HG02970 (cell line): ENCODE measurements around the gene GHR.

Experiments used
- ATAC-seq: cut with Tn5 transposase; IDR thresholded peaks from one replicate; pipeline ENCODE4 v1.9.1; 2021; ENCODE audit warnings: mild to moderate bottlenecking, moderate library complexity, moderate number of reproducible peaks; ENCODE audit not compliant: unreplicated experiment, low FRiP score

The GHR gene

DNA sequence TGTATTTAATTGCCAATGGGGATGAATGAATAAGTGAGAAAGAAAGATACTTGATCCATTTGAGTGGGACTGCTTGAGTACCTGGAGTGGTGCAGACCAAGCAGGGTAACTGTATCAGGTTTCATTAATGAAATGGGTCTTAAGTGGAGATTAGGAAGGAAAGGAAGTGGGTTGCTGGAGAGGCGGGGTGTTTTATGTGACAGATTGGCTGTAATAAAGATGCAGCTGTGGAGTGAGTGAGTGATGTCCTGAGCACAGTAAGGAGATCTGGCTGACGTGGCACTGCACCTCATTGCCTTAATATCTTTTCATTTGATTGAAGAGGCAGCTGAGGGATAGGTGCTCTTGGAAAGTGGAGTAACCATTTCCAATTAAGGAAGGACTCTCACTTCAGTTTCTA, 172.4 kb downstream of the GHR start:
- ATAC-seq: no peak

DNA sequence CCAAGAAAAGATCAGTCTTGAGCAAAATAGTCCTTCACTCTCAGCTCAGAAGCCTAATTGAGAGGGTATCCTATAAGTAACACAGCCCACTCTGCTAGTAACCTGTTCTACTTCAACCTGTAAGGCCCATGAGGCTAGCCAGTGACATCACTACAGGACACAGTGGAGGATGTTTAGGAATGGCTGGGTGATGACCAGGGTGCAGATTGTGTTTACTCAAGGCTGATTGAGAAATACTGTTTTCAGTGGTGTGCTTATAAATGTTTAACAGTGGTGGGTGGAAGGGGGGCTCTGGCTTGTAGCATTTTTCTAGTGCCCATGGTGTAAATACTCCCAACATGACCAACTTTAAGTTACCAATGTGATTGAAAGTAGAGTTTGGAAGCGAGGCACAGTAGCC, 173.6 kb downstream of the GHR start:
- no peak for ATAC-seq

DNA sequence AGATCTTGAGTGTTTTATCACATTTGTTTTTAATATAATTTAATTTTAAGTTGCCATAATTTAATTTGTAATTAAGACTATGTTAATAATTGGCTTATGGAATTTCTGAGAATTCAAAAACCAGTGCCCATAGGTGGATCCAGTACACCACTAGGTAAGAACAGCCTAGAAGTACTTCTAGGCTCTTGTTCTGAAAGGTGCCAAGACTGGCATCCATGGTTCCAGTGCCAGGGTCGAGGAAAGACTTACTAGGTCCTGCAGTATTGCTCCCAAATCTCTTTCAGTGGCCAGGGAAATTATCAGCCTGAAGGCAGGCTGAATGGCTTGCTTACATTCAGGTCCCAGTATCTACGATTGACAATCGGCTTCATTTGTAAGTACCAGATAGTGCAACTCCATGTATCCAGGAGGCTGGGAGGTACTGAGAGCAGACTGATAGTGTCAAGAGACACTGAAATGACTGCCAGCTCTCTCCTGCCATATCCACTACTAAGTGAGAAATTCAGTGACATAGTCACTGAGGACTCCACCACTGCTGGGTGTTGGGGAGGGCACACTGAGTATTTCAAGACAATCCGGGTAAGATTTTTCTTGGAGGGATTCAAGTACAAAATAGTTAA, 174.2 kb downstream of the GHR start:
- ATAC-seq: no peak

DNA sequence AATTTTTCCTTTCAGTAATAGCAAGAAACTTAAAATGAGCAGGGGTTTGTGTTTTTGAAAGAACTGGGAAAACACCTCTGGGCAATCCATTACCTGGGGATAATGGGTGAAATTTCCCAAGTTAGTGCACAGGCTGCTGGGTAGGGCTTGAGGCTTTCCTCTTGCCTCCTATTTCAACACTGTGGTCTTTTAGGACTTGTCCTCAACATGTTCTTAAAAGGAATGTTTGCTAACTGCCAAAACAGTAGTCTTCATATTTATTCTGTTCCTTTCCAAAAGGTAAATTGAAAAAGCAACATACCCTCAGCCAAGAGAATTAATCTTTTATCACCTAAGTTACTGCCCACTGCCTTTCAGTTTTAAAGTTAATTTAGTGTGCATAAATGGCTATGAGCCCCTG, 175.1 kb downstream of the GHR start:
- no peak for ATAC-seq

DNA sequence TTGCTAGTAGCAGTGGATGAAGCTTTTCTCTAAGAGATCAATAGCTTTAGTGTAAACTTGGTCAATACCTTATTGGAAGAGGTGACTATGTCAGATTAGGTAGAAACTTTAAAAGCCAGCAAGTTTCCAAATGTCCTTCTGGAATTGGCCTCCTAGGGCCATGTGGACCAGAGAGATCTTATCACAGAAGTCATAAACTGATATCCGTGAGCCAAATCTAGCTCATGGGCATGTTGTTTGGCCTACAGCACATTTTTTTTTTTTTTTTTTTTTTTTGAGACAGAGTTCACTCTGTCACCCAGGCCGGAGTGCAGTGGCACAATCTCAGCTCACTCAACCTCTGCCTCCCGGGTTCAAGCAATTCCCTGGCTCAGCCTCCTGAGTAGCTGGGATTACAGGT, 175.9 kb downstream of the GHR start:
- no peak for ATAC-seq

DNA sequence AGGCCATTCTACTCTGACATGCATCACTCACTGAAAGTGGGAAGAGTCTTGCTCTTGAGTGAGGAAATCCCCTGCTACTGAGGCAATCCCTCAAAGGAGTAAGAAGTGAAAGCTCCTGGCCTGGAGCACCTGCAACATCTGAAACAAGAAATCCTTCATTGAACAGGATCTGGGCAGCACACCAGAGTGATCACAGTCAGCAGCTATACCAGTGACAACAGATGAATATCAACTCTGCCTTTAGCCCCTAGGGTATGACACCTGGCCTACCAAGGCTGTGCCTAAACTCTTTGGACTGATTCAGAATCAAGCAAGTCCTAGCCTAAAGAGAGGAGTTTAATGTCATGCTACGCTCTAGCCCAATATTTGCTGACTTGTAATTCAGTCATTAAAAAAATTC, 177.2 kb downstream of the GHR start:
- ATAC-seq: no peak

DNA sequence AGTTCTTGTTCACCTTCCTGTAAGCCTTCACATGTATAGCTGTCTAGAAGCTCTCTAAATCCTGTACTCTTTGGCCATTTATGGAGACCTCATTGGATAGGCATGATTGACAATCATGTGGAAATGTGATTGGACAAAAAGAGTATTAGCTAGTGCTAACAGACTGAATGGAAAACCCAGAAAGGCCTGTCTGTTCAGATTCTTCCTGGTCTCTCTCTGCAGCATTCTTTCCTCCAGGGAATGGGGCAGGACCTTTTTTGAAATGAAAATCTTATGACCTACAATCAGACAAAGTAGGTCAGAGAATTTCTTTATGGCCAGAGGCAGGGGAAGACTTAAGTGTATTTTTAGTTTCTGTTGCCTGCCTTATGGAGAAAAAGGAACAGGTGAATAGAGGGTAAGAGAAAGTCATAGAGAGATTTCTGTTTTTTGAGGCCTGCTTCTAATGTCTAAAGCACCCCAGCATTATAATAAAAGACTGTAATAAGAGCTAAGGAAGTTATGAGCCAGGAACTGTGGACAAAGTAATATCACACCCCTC, 181.0 kb downstream of the GHR start:
- ATAC-seq: no peak

DNA sequence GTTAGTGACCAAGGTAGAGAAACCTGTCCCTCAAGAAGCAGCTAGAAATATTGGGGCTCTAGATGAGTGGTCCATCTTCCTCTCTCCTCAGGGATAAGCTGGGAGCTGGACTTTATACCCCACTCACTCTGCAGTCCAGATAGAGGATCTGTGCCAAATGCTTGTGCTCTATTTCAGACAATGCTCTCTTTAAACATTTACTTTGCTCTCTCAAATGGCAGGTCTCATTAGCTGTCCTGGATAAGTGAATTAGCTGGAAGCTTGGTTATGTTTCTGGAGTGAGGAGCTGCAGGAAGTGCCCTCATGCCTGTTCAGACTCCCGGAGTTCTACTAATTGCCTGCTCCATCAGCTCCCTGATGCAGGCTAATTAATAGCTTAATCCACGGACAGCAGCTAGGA, 182.3 kb downstream of the GHR start:
- ATAC-seq: no peak

DNA sequence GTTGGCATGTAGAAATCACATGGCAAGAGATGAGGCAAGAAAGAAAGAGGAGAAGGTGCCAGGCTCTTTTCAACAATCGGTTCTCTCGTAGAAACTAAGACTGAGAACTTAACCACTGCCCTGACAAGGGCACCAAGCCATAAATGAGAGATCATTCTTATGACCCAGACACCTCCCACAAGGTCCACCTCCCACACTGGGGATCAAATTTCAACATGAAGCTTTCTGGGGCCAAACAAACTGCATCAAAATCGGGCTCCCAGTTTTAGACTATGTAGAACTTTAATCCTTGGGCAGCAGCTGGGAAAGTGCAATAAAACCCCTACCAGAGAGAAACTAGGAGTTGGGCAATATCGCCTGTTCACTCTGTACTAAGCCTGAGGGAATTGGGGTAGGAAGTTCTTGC, 183.2 kb downstream of the GHR start:
- no peak for ATAC-seq

DNA sequence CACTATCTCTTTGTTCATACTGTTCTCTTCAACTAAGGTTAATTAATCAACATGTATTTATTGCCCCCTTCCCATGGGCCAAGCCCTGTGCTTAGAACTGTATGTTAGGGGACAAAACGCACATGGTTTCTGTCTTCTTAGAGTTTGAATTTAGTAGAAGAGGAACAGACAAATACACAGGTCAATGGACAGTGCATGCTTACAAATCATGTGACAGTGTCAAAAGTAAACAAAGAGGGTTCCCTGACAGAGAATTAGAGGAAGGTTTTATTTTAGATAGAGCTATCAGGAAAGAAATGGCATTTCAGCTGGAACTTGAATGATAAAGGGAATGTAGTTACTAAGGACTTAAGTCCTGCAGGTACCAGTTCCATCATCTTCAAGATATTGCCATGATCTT, 188.2 kb downstream of the GHR start:
- ATAC-seq: no peak

DNA sequence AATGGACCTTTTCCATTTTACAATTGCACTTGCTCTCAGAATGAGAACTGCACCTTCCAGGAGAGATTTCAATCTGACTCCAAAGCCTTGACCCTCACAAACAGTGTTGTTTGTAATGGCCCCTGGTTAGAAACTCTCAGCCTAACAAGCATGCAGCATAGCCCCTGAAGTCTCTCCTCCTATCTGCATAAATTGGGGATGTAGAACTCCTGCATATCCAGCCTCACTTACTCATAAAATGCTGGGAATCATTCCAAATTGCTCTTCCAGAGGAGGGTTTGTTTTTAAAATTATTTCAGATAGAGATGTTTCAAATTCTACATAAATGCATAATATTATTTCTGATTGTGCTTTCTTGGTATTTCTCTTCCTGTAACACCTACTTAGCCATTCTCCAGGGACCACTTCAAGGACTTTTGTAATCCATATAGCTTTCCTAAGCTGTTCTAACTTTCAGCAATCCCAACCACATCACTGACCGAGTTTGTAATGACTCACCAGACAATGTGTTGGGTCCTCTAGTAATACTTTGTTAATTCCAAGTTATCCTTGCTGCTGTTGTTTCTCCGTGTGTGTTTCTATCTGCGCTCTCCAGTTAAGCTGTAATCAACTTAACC, 189.6 kb downstream of the GHR start:
- no peak for ATAC-seq

DNA sequence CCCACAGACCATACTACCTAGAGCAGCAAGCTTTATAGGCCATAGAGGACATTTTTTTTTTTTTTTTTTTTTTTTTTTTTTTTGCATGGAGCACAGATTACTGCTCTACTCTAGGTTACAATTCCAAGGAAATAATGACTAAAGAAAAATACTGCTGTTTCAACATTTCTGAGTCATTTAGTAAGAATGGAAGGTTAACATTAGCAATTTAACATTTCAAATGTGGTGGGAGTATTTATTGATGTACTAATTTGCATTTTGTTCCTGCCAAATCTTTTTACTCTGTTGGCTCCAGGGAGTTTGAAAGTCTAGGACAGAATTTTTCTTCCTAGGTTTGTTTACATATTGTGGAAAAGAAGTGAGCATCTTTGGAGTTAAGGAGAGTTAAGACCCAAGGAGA, 191.3 kb downstream of the GHR start:
- ATAC-seq: no peak

DNA sequence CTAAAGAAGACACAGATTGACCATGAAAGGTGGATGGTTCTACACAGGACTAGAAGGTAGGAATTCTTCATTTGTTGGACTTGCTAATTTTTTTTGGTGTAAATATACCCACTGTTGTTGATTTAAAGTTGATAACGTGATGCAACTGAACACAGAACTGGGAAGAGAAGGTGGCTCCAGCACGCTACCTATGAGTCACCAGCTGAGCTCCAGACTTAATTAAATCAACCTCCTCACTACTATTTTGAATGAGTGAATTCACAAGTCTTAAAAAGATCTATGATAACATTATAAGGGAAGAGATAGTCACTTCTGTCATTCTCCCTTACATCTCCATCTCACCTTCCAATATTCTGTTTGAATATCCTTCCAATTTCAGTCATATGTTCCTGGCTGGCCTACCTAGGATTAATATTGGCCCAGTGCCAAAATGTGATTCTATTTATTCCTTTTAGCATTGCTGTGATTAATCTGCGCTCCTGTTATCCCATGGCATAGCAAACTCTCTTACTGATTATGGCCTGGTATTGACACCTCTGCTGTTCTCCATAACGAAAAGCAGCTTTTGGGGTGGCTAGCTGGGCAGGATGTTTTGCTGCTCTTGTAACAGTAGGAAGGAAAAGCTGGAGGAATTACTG, 197.5 kb downstream of the GHR start:
- ATAC-seq: no peak

DNA sequence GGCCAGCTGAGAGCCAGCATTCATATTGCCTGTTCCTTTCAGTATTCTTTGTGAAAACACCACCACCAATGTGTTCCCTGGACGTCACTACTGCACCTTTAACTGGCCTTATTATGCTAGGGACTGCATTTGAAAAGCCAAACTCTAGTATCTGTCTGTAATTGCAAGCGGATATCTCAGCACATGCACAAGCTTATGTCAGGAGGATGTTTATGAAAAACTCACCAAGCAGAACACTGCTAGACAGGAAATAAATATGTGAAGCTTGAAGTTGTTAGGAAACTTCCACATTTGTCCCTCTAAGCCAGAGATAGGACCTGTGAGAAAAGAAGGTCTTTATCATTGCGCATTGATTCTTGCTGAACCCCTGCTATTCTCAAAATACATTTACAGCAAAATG, 198.0 kb downstream of the GHR start:
- ATAC-seq: no peak

DNA sequence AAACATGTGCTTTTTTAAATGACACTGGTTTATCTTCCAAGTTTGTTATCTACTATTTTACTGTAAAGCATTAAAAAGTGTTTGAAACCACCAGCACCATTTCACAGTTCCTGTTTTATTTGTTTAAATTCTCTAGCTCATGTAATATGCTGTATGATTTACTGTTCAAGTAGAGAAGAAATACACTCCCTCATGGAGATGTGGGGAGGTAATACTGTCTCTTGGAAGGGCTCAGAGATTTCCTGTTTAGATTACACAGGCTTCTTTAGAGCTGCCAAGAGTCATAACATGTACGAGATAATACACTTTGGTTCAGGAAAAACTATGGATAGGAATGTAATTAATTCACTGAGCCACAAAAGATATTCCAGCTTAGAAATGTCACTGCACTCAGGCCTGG, 198.4 kb downstream of the GHR start:
- no peak for ATAC-seq

DNA sequence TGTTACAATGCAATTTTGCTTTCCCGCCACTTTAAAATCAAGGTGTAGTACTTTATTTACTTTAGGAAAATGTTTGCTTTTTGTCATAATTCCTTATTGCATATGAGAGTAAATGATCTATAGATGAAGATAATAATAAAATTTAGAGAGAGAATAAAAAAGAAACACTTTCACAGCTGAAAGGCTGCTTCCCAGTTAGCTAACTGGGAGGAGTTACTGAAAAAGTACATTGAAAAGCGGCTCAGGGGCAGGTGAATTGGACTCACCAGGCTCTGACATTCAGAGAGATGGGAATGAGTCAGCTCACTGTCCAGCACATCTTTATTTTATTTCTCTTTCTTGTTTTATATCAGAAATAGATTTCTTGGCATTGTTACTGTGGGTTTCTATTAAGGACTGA, 201.7 kb downstream of the GHR start:
- ATAC-seq: no peak

DNA sequence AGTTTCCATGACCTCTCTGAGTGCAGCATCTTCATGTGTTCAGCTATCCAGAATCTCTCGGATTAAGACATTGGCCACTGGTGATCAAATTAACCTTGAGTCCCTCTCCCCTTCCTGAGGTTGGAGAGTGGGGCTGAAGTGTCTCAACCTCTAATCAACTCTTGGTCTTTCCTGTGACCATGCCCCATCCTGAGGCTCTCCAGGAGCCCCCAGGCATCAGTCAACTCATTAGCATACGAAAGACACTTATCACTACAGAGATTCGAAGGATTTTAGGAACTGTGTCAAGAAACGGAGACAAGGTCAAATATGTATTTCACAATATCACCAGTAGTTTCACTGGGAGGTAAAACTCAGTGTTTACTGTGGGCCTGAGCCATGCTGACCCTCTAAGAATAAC, 203.2 kb downstream of the GHR start:
- no peak for ATAC-seq

DNA sequence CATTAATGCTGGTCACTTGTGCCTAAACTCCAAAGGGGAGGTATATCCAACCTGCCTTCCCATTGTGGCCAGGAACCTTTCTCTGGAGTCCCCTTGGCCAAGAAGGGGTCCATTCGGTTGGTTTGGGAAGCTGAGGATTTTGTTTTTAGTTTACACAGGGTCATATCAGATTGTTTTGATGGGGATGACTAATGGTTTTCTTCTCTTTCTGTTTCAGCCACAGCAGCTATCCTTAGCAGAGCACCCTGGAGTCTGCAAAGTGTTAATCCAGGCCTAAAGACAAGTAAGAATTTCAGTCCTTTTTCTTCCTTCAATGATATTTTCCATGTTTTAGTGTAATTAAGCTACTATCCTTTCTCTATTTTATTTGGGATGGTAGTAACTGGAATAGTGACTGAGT, 205.6 kb downstream of the GHR start:
- no peak for ATAC-seq

DNA sequence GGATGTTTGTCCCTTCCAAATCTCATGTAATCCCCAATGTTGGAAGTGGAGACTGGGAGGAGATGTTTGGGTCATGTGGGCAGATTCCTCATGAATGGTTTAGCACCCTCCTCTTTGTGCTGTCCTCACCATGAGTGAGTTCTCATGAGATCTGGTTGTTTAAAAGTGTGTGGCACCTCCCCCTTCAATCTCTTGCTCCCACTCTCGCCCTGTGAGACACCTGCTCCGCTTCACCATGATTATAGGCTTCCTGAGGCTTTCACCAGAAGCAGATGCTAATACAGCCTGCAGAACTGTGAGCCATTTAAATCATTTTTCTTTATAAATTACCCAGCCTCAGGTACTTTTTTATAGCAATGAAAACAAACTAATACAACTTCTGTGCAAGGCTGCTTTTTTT, 206.0 kb downstream of the GHR start:
- ATAC-seq: no peak

DNA sequence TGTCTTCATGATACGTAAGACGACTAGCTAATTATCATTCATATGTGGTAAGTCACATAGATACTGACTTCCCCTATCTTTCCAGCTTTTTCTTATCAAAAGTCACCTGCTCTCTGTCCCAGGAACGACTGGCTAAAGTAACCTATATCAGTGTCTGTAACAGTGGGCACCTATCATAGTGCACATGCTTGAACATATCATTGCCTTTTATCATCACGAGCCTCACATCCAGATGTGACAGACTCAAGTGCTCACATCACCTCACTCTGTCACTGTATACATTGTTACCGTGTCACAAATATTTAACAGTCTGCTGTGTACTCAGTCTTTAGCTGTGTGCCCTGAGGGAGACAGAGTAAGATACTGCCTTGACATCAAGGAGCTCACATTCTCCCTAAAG, 208.0 kb downstream of the GHR start:
- ATAC-seq: no peak

DNA sequence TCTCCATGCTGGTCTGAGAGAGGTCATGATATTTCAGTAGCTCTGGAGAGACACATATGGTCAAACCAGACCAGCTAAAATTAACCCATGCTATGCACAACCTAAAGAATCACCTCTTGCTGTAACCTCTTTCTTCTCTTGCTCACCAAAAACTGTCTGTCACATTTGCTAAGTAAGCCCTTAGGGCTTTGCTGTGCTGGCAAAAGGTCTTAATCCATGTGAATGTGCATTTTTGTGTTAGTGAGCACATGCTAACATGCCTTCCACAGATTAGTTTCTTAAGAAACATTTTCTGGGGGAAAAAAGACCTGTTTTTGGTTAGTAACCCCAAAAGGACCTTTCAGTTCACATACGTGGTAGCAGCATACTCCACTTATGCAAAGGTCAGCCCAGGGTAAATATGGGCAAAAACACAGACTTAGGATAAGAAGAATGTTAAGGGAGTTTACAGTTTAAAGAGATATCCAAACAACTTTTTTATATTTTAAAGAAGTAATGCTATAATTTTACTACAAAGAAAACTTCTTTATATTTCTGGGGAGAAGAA, 209.2 kb downstream of the GHR start:
- no peak for ATAC-seq

DNA sequence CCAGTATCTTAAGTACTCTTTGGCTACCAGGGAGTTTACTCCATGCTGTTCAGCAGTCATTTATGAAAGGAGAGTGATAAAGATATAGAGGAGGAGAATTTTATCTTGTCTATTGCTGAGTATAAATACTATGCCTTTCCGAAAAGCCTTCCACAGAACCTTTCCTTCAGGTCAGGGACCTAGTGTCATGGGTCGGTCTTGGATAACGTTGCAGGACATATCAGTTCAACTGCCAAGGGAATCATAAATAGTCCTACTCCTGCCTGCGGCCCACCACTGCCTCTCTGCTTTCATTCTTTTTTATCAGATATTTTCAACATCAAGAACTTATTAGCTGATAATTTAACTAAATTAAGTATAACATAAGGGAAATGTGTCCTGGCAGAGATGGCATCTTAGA, 211.3 kb downstream of the GHR start:
- no peak for ATAC-seq
